GM23248 (cell line): ENCODE results near the gene ATG10.

Experiments used
- EZH2 ChIP-seq: fragments of 200-600 bp; sonication (generic); IDR thresholded peaks from 2 replicates; pipeline ENCODE4 v1.6.1; 2018; ENCODE audit warnings: antibody characterized with exemption, mild to moderate bottlenecking; ENCODE audit not compliant: insufficient read depth, poor library complexity, severe bottlenecking
- EZH2phosphoT487 ChIP-seq: fragments of 200-600 bp; sonication (generic); IDR thresholded peaks from 2 replicates; pipeline ENCODE4 v1.6.1; 2018; ENCODE audit warnings: antibody characterized with exemption, moderate library complexity, mild to moderate bottlenecking, low read depth; ENCODE audit not compliant: insufficient read depth

DNA sequence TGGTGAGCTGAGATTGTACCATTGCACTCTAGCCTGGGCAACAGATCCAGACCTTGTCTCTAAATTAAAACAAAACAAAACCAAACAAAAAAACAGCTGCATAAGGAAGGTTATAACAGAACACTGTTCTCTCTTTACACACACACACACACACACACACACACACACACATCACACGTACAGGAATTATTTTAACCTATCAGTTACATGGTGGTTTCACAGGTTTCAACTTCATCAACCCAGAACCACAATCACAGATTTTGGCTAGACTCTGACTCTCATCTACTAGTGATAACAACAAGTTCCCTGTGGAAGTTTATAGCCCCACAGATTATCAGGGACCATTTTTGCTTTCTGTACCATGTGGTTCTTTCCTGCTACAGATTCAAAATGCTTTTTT, 246.1 kb downstream of the ATG10 start:
- TF ChIP-seq EZH2 (no peak), EZH2phosphoT487 (no peak)
